GM15510 (cell line): Measurements from ENCODE around the gene MED9.

ENCODE experiments used
- POLR2A ChIP-seq: IDR thresholded peaks from 3 replicates; pipeline ENCODE4 v1.6.1; 2011; ENCODE audit warnings: borderline replicate concordance; ENCODE audit not compliant: insufficient read length; ENCODE audit errors: extremely low read depth

Gene MED9

DNA sequence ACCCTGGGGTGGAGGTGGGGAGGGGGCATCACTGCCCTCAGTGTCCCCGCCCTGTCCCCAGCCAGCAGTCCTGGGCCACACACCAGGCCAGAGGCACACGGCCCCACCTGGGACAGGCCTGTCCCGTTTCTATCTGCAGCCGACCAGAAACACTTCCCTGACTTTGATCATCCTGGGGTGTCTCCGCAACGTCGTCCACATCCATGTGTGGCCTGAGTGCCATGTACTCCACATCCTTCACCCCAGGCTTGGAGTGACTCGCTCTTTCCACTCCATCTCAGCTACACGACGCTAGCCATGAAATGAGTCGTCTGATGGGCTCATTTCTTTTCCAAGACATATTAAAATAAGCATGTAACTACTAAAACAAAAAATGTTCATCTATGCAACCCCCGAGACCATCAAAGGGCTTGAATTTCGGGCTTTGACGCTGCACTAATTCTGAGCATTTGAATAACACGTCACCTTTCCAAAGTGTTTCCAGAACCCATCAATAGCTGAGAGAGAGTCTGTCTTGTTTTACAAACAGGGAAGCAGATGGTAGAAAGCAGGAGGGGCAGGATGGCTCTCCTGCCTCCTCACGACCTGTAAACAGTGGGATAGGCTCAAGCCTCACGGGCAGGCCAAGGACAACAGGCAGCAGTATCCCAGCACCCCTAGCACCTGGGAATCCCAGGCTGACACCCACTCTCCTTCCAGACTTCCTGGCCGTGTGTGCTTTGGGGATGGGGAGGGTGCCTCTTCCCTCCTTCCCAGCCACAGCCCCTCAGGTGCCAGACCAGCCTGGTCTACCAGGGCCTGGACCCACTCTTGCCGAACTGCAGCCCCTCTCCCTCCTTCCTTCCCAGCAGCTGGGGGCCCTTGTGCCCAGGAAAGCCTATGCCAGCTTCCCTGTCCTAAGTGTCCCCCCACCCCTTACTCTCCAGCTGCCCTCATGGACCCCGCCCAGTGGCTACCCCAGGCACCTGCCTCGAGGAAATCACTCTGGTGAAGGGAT is 39.4 kb downstream of the MED9 start:
- TF ChIP-seq POLR2A = no peak

DNA sequence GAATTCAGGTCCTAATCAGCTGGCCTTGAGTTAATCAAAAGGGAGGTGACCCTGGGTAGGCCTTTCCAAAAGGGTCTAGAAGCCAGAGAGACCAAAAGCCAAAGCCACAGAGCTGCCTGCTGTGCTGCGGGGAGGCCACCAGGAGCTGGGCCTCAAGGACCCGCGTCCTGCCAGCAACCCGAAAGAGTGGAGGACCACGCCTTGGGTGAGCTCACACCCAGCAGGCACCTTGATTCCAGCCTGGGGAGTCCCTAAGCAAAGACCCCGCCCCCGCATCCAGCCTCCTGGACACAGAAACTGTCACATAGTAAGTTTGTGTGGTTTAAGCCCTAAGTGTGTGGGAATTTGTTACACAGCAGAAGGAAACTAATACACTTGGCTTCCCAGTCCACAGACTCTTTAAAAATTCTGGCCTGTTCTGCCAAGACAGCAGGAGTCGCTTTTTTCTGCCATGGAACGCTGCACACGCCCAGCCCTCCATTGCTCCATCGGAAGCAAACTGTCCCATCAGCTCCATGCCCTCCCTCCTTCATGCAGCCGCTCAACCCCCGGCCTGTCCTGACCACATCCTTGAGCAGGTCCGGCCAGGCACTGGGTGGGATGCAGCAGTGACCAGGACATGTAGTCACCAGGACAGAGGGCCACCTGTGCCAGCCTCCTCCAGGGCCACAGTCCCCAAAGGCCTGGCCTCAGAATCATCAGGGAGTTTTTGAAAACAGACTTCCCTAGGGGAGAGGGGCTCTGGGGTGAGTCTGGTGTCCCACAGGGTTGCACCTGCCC is 40.3 kb downstream of the MED9 start:
- TF ChIP-seq POLR2A = no peak

DNA sequence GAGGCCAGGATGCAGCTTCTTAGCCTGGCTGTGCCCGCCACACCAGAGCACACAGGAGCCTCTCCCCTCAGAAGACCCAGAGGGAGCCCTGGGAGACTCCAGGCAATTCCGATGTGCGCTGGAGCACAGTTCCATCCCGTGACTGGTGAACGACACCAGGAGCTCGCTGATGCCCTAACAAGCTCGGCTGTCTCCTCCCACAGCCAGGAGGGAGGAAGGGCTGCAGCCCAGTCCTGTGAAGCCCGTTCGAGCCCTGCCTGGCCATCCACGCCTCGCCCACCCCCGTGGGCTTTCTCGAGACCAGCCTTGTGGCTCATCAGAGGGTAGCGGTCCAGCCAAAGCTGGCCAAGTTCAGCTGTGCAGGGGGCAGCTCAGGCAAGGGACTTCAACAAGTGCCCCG is 41.2 kb downstream of the MED9 start:
- no peak for TF ChIP-seq POLR2A

DNA sequence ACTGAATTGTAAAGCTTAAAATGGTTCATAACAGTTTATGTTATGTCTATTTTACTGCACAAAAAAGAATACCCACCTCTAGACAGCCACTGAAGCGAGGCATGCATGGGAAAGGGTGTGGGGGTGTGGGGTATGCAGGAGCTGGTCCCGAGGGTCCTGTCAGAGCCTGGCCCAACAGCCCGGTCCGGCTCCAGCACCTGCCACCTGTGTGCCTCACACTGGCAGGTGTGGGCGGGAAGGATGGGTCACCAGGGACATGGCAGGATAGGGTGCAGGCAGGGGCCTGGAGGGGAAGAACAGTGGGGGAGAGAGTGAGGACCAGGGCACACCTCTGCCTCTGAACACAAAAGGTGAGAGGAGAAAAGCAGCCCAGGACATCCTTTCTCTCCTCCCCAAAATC is 42.2 kb downstream of the MED9 start:
- no peak for TF ChIP-seq POLR2A

GRCh38 chr17:17519886-17520285 is 43.1 kb downstream of the MED9 start:
- TF ChIP-seq POLR2A = no peak

GRCh38 chr17:17520599-17521232 is 43.9 kb downstream of the MED9 start:
- TF ChIP-seq POLR2A = no peak

- no peak for TF ChIP-seq POLR2A
Observed at GRCh38 chr17:17523001-17523730, 46.4 kb downstream of the MED9 start.

DNA sequence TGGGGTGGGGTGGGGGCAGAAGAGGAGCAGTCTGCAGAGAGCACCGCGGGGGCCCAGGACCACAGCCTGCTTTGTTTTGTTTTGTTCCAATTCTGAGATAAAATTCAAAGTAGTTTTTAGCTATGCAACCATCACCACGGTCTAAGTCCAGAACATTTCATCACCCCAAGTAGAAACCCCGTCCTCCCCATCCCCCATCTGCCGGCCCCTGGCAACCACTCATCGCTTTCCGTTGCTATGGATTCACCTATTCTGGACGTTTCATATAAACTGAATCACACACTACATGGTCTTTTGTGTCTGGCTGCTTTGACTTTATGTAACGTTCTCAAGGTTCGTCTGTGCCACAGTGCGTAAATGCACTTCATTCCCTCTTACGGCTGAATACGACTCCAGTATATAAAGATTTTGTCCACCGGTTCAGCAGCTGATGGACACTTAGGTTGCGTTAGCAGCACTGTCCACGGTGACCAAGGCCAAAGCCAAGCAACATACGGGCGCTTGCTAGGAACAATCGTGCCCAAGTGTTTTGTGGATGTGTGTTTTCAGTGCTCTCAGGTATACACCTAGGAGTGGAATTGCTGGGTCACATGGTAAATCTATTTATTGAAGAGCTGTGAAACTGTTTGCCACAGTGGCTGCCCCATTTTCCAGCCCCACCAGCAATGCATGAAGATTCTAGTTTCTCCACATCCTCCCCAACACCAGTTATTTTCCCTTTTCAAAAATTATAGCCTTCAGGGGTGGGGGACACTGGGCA is 47.1 kb downstream of the MED9 start:
- TF ChIP-seq POLR2A = no peak

DNA sequence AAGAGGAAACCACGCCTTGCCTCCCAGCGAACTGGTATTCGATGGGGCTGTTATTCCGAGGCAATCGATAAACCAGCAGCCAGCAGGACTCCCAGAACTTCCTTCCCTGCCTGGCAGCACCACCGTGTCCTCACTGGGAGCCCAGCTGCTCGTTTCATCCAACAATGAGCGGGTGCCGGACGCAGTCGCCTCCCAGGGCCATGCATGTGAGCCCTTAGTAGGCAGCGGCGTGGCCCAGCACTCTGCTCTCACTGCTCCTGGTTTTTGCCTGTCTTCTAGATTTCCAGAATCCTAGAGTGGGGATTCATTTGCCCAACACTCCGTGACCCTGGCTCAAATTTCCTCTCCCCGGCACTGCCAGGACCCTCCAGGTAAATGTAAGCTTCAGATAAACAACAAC is 48.5 kb downstream of the MED9 start:
- no peak for TF ChIP-seq POLR2A

DNA sequence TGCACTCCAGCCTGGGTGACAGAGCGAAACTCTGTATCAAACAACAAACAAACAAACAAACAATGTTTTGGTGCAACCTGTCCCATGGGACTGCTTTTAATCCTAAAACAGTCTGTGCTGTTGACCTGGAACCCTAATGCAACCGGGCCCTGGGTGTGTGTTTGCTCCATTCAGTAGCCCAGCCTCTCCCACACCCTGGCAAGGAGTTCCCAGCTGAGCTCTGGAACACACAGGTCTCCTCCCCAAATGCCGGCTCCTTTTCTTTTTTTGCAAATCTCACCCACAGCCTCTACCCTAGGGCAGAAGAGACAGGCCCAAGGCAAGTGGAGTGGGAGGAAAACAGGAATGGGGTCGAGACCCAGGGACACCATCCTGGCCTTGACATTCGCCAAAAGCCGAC is 49.2 kb downstream of the MED9 start:
- TF ChIP-seq POLR2A = no peak

GRCh38 chr17:17526369-17526768 is 49.6 kb downstream of the MED9 start:
- no peak for TF ChIP-seq POLR2A

- TF ChIP-seq POLR2A = no peak
Observed at GRCh38 chr17:17527534-17527933, 50.7 kb downstream of the MED9 start.

GRCh38 chr17:17527956-17528500 is 51.2 kb downstream of the MED9 start:
- TF ChIP-seq POLR2A = no peak
